Right lobe of liver (tissue), 6 donors: Measurements from ENCODE around the gene STEAP1B. TPM values are rescaled to one million over a fixed set of nuclear protein-coding genes. Genes with fewer than 3 reads are reported as not detected.

Experiments used
- ATAC-seq, 4 donors: fragments of 200-7000 bp; cut with Tn5 transposase; one replicate each; pipeline ENCODE4 v1.9.1; 2020; ENCODE audit warnings: mild to moderate bottlenecking in 4 of 4, moderate library complexity in 4 of 4
- DNase-seq, 3 donors: peaks; one replicate each; pipeline ENCODE4 v3.0.0-alpha.2; 2020
- H3K27ac ChIP-seq, 3 donors: fragments of 200-600 bp; one replicate each; pipeline ENCODE4 v1.8.0; 2022
- H3K27me3 ChIP-seq, 2 donors: fragments of 200-600 bp; one replicate each; pipeline ENCODE4 v1.8.0; 2022
- H3K36me3 ChIP-seq, 4 donors: fragments of 200-600 bp; sonication (generic) in 1 of 4; one replicate each; pipeline versions ENCODE4 v1.5.1 to v1.8.0; 2017 to 2022; ENCODE audit warnings: control low read depth in 1 of 4
- H3K4me1 ChIP-seq, 4 donors: fragments of 200-600 bp; sonication (generic) in 1 of 4; one replicate each; pipeline versions ENCODE4 v1.5.1 to v1.8.0; 2017 to 2022; ENCODE audit warnings: control low read depth in 1 of 4
- H3K4me3 ChIP-seq, 3 donors: fragments of 200-600 bp; one replicate each; pipeline ENCODE4 v1.8.0; 2022
- H3K9me3 ChIP-seq, 4 donors: fragments of 200-600 bp; sonication (generic) in 1 of 4; one replicate each; pipeline versions ENCODE4 v1.5.1 to v1.8.0; 2017 to 2022; ENCODE audit warnings: control low read depth in 1 of 4
- POLR2A ChIP-seq: fragments of 450-650 bp; IDR thresholded peaks from one replicate; pipeline ENCODE4 v1.6.1; 2017; ENCODE audit warnings: antibody characterized with exemption, mild to moderate bottlenecking
- WGBS: methylation state at CpG from one replicate; pipeline ENCODE4 v1.1.6; 2018; ENCODE audit warnings: low coverage, low lambda C conversion rate; ENCODE audit not compliant: insufficient coverage; ENCODE audit errors: missing lambda C conversion rate; 5-methylcytosine and 5-hydroxymethylcytosine counted together
- intact Hi-C, 2 donors: fragments of 100-400 bp; cut with DNase I; formaldehyde crosslinking; loops; one replicate each; pipeline versions ENCODE4 v1.11.2 to v1.14.1; 2022
- total RNA-seq, 6 experiments: library from RNA; depleted of rRNA in 2 of 6; stranded (reverse); fragments of >200 nt in 2 of 6; fragmentation: NEBNext Ultra II Directional in 3 of 6; extraction: Animal tissue kit (Norgen Biotek cat#: 25700) in 3 of 6; gene quantifications; one replicate each; pipeline versions ENCODE4 v1.1.0 to v1.2.4, GENCODE V29; 2016 to 2023
- TF ChIP-seq, protein P1 (sequence below), 4 donors: fragments of 200-600 bp in 3 of 4; fragments of 450-650 bp in 1 of 4; IDR thresholded peaks; one replicate each; pipeline versions ENCODE4 v1.5.1 to v1.8.0; 2016 to 2022; ENCODE audit warnings: antibody characterized with exemption in 4 of 4, mild to moderate bottlenecking in 2 of 4
- donor health status: DM: no; HTN: yes; CAD: no.
- donor health status: DM: no; HTN: no; CAD: no.
- donor health status: DM: no; HTN: no; CAD: no.
- donor health status: DM: no; HTN: yes; CAD: no.
- donor health status: DM: no; HTN: yes; CAD: no.

STEAP1B gene
- total RNA-seq, 6 experiments from 2014 or later, result 0.25 to 0.60 TPM; not detected in 4

DNA sequence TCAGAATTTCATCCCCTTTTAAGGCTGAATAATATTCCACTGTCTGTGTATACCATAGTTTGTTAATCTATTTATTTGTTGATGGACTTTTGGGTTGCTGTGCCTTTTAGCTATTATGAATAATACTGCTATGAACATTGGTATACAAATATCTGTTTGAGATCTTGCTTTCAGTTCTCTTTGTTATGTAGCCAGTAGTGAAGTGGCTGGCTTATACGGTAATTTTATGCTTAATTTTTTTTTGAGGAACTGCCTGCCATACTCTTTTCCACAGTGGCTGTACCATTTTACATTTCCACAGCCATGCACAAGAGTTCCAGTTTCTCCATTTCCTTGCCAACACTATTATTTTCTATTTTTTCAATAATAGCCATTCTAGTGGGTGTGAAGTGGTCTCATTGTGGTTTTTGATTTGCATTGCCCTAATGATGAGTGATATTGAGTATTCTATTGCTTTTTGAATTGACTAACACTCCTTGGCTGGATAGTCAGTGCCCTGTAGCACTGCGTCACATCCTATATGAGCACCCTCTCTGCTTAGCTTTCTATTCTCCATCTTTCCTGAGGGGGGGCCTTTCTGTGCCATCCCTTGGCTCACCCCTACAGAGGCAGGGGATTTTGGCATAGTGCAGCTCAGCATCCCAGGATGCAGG is 113.7 kb downstream of the STEAP1B start:
- no peak overlapping the region for H3K4me3 ChIP-seq
- no peak overlapping the region for H3K27ac ChIP-seq
- DNase-seq, result no peak
- no peaks in the 10 kb centered on the region for H3K36me3 ChIP-seq
- H3K27me3 ChIP-seq, result no peaks in the 10 kb centered on the region
- H3K4me1 ChIP-seq, result no peaks in the 10 kb centered on the region
- no peak for TF ChIP-seq POLR2A
- TF ChIP-seq, protein P1, sequence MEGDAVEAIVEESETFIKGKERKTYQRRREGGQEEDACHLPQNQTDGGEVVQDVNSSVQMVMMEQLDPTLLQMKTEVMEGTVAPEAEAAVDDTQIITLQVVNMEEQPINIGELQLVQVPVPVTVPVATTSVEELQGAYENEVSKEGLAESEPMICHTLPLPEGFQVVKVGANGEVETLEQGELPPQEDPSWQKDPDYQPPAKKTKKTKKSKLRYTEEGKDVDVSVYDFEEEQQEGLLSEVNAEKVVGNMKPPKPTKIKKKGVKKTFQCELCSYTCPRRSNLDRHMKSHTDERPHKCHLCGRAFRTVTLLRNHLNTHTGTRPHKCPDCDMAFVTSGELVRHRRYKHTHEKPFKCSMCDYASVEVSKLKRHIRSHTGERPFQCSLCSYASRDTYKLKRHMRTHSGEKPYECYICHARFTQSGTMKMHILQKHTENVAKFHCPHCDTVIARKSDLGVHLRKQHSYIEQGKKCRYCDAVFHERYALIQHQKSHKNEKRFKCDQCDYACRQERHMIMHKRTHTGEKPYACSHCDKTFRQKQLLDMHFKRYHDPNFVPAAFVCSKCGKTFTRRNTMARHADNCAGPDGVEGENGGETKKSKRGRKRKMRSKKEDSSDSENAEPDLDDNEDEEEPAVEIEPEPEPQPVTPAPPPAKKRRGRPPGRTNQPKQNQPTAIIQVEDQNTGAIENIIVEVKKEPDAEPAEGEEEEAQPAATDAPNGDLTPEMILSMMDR (IDR thresholded peaks at IDR 0.05), result no peak
- no peaks in the 10 kb centered on the region for H3K9me3 ChIP-seq
- 95% methylated on average over 2 of the region's 2 CpGs for WGBS
- intact Hi-C loops, result no loop called here
- no peak for ATAC-seq

DNA sequence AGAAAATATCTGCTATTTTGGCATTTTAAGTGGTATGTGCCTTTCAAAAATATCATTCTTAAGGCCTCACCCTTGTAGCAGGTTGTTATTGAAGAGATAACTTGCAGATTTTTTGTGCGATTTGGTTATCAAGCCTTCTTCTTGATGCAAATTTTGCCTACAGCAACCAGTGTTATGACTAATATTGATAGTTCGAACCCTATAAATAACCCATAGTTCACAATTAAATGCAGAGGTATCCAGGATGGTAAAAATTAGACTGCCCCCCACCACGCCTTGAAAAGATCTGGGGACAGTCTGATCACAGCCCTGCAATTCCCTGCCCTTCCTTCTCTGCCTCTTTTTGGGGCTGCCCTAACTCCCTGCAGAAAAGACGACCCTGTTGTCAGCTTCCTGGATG is 114.7 kb downstream of the STEAP1B start:
- DNase-seq, result no peak
- no peaks in the 10 kb centered on the region for H3K27me3 ChIP-seq
- intact Hi-C loops, result no loop called here
- H3K27ac ChIP-seq, result no peak overlapping the region
- no peaks in the 10 kb centered on the region for H3K36me3 ChIP-seq
- WGBS, result 77% methylated on average over 4 of the region's 4 CpGs
- no peaks in the 10 kb centered on the region for H3K9me3 ChIP-seq
- ATAC-seq, result no peak
- H3K4me3 ChIP-seq, result no peak overlapping the region
- TF ChIP-seq POLR2A, result no peak
- TF ChIP-seq, protein P1 (IDR thresholded peaks at IDR 0.05), result no peak
- no peaks in the 10 kb centered on the region for H3K4me1 ChIP-seq

DNA sequence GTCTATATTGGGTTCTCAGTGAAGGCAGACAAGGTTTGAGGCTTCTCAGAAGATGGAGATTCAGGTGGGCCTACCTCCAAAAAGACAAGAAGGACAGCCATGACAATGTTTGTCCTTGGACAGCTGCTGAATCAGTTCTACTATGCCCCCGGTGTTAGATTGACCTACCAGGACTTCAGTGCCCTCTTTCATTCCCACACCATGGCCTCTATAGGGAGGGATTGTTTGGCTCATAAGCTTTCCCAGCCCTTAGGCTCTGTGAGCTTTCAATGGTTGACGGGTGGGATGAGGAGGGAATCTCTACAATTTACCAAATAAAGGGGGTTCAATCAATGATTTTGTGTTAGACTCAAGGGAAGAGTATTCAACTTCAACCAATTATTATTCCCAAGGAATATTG is 119.7 kb downstream of the STEAP1B start:
- intact Hi-C loops, result no loop called here
- no peak overlapping the region for H3K27ac ChIP-seq
- H3K9me3 ChIP-seq, result no peaks in the 10 kb centered on the region
- H3K4me1 ChIP-seq, result peaks cover 0 to 10% (median 0%) of the 10 kb centered on the region in 4 donors
- TF ChIP-seq POLR2A, result no peak
- TF ChIP-seq, protein P1 (IDR thresholded peaks at IDR 0.05), result no peak
- WGBS, result 100% methylated on average over 1 of the region's 2 CpGs
- ATAC-seq, result no peak
- no peaks in the 10 kb centered on the region for H3K27me3 ChIP-seq
- no peak for DNase-seq
- no peaks in the 10 kb centered on the region for H3K36me3 ChIP-seq
- no peak overlapping the region for H3K4me3 ChIP-seq

GRCh38 chr7:22378199-22378980 is 121.6 kb downstream of the STEAP1B start:
- DNase-seq (peak in 1 of 3 donors; percentile 50), ATAC-seq (peak; percentile 92 to 98 (median 96))
- 45% methylated on average over 4 of the region's 7 CpGs for WGBS
- TF ChIP-seq, protein P1 (IDR thresholded peaks at IDR 0.05), result no peak
- no peak for TF ChIP-seq POLR2A
- Histone ChIP-seq H3K4me1 (peaks cover 0 to 10% (median 0%) of the 10 kb centered on the region in 4 donors), H3K36me3 (no peaks in the 10 kb centered on the region), H3K4me3 (no peak overlapping the region), H3K9me3 (no peaks in the 10 kb centered on the region), H3K27ac (peak overlapping the region in 2 of 3 donors; percentile 50 to 58), H3K27me3 (no peaks in the 10 kb centered on the region)
- intact Hi-C loops, result no loop called here
